ENCODE results near the gene OR10H5. TPM values are rescaled to one million over a fixed set of nuclear protein-coding genes. Genes with fewer than 3 reads are reported as not detected.
A peak's percentile ranks its signal among the peaks of the same experiment; 100 is the strongest.
"Not testable (repeated sequence)": the region's sequence is repeated elsewhere in the genome, so short reads cannot be mapped to it uniquely, and the experiment has no call there.

Gene OR10H5
- total RNA-seq, 2 experiments from 2014 or later = not detected

- H3K36me3 Mint-ChIP-seq (ENCODE audit: low read depth) = no peaks in the 10 kb centered on the region
- H3K27ac Mint-ChIP-seq = no peak overlapping the region
- H3K4me1 Mint-ChIP-seq = no peaks in the 10 kb centered on the region
- CTCF ChIA-PET = interaction anchor here (0.7 to 1.6 kb wide), 2 partner anchors 19 to 118 kb away, joined by 3 read pairs; no protein-coding TSS in a partner anchor
- no peak overlapping the region for H3K4me3 Mint-ChIP-seq
- DNase-seq = no peak
- POLR2A ChIA-PET = no interaction called here
- no peaks in the 10 kb centered on the region for H3K9me3 Mint-ChIP-seq
- peaks cover 4% of the 10 kb centered on the region for H3K27me3 Mint-ChIP-seq
Observed at GRCh38 chr19:15825753-15826152, 38.3 kb downstream of the OR10H5 start.

- no peak for DNase-seq
- no peaks in the 10 kb centered on the region for H3K9me3 Mint-ChIP-seq
- ChIA-PET POLR2A (interaction anchor here (0.7 kb wide), 1 partner anchor 20 kb away, joined by 4 read pairs; no protein-coding TSS in a partner anchor), CTCF (no interaction called here)
- H3K27ac Mint-ChIP-seq = no peak overlapping the region
- no peaks in the 10 kb centered on the region for H3K4me1 Mint-ChIP-seq
- no peak overlapping the region for H3K4me3 Mint-ChIP-seq
- peaks cover 4% of the 10 kb centered on the region for H3K27me3 Mint-ChIP-seq
- no peaks in the 10 kb centered on the region for H3K36me3 Mint-ChIP-seq (ENCODE audit: low read depth)
Observed at GRCh38 chr19:15828121-15828610, 40.7 kb downstream of the OR10H5 start.

GRCh38 chr19:15828611-15829305 lies 41.3 kb downstream of the OR10H5 start:
- POLR2A ChIA-PET = interaction anchor here (0.7 kb wide), 1 partner anchor 20 kb away, joined by 4 read pairs; no protein-coding TSS in a partner anchor
- not testable (repeated sequence) for H3K4me1 Mint-ChIP-seq; DNase-seq; H3K27me3 Mint-ChIP-seq; H3K9me3 Mint-ChIP-seq; H3K4me3 Mint-ChIP-seq; H3K27ac Mint-ChIP-seq; H3K36me3 Mint-ChIP-seq (ENCODE audit: low read depth)
- CTCF ChIA-PET = interaction anchor here (0.6 kb wide), 1 partner anchor 795 kb away, joined by 3 read pairs; no protein-coding TSS in a partner anchor

GRCh38 chr19:15829306-15829698 lies 41.8 kb downstream of the OR10H5 start:
- Mint-ChIP-seq H3K36me3 (ENCODE audit: low read depth) (no peaks in the 10 kb centered on the region), H3K27ac (no peak overlapping the region), H3K4me1 (no peaks in the 10 kb centered on the region), H3K27me3 (peaks cover 4% of the 10 kb centered on the region), H3K4me3 (no peak overlapping the region), H3K9me3 (no peaks in the 10 kb centered on the region)
- DNase-seq = no peak
- ChIA-PET CTCF (no interaction called here), POLR2A (no interaction called here)

- CTCF ChIA-PET = interaction anchor here (1.1 to 1.6 kb wide), 2 partner anchors 7 to 12 kb away, joined by 3 read pairs; no protein-coding TSS in a partner anchor
- H3K4me3 Mint-ChIP-seq = no peak overlapping the region
- POLR2A ChIA-PET = no interaction called here
- no peak overlapping the region for H3K27ac Mint-ChIP-seq
- H3K9me3 Mint-ChIP-seq = no peaks in the 10 kb centered on the region
- H3K27me3 Mint-ChIP-seq = peaks cover 4% of the 10 kb centered on the region
- H3K36me3 Mint-ChIP-seq (ENCODE audit: low read depth) = no peaks in the 10 kb centered on the region
- DNase-seq = no peak
- H3K4me1 Mint-ChIP-seq = no peaks in the 10 kb centered on the region
Observed at GRCh38 chr19:15829786-15830185, 42.3 kb downstream of the OR10H5 start.

- CTCF ChIA-PET = interaction anchor here (1.6 kb wide), 1 partner anchor 14 kb away, joined by 3 read pairs; no protein-coding TSS in a partner anchor
- Mint-ChIP-seq H3K36me3 (ENCODE audit: low read depth) (peaks cover 1% of the 10 kb centered on the region), H3K4me3 (no peak overlapping the region), H3K4me1 (peaks cover 11% of the 10 kb centered on the region), H3K27me3 (peaks cover 4% of the 10 kb centered on the region), H3K9me3 (no peaks in the 10 kb centered on the region), H3K27ac (no peak overlapping the region)
- no peak for DNase-seq
- POLR2A ChIA-PET = no interaction called here
Observed at GRCh38 chr19:15831626-15832025, 44.2 kb downstream of the OR10H5 start.

GRCh38 chr19:15834232-15834631 lies 46.8 kb downstream of the OR10H5 start:
- POLR2A ChIA-PET, H3K4me3 Mint-ChIP-seq: not testable (repeated sequence)
- CTCF ChIA-PET = interaction anchor here (1.6 kb wide), 1 partner anchor 10 kb away, joined by 4 read pairs; no protein-coding TSS in a partner anchor

GRCh38 chr19:15835565-15836329 lies 48.3 kb downstream of the OR10H5 start:
- DNase-seq = peak; percentile 82
- H3K36me3 Mint-ChIP-seq (ENCODE audit: low read depth); H3K27me3 Mint-ChIP-seq; POLR2A ChIA-PET; H3K9me3 Mint-ChIP-seq: not testable (repeated sequence)
- H3K27ac Mint-ChIP-seq = peak overlapping the region; percentile 99
- peaks cover 32% of the 10 kb centered on the region for H3K4me1 Mint-ChIP-seq
- CTCF ChIA-PET = interaction anchor here (1.6 kb wide), 1 partner anchor 8 kb away, joined by 4 read pairs; no protein-coding TSS in a partner anchor
- peak overlapping the region; percentile 86 for H3K4me3 Mint-ChIP-seq

More at GRCh38 chr19:15834232-15834631, 46.8 kb downstream of the OR10H5 start:
- H3K4me1 Mint-ChIP-seq = peaks cover 29% of the 10 kb centered on the region
- not testable (repeated sequence) for H3K9me3 Mint-ChIP-seq; H3K27ac Mint-ChIP-seq; DNase-seq; H3K27me3 Mint-ChIP-seq; H3K36me3 Mint-ChIP-seq (ENCODE audit: low read depth)

GRCh38 chr19:15836330-15837220 lies 49.1 kb downstream of the OR10H5 start:
- POLR2A ChIA-PET = interaction anchor here (0.6 kb wide), 2 partner anchors 10 to 164 kb away, joined by 3 read pairs; no protein-coding TSS in a partner anchor
- H3K4me3 Mint-ChIP-seq = peak overlapping the region; percentile 86
- no peaks in the 10 kb centered on the region for H3K9me3 Mint-ChIP-seq
- peak overlapping the region; percentile 99 for H3K27ac Mint-ChIP-seq
- H3K27me3 Mint-ChIP-seq = no peaks in the 10 kb centered on the region
- peaks cover 32% of the 10 kb centered on the region for H3K4me1 Mint-ChIP-seq
- peak; percentile 99 for DNase-seq
- CTCF ChIA-PET = no interaction called here
- H3K36me3 Mint-ChIP-seq (ENCODE audit: low read depth) = peaks cover 1% of the 10 kb centered on the region

- H3K4me3 Mint-ChIP-seq = peak overlapping the region; percentile 86
- no peaks in the 10 kb centered on the region for H3K9me3 Mint-ChIP-seq
- ChIA-PET CTCF (no interaction called here), POLR2A (no interaction called here)
- H3K27ac Mint-ChIP-seq = peak overlapping the region; percentile 99
- DNase-seq = peak; percentile 13
- H3K27me3 Mint-ChIP-seq = no peaks in the 10 kb centered on the region
- peaks cover 1% of the 10 kb centered on the region for H3K36me3 Mint-ChIP-seq (ENCODE audit: low read depth)
- H3K4me1 Mint-ChIP-seq = peaks cover 38% of the 10 kb centered on the region
Observed at GRCh38 chr19:15837221-15837731, 49.8 kb downstream of the OR10H5 start.

GRCh38 chr19:15838351-15838750 lies 50.9 kb downstream of the OR10H5 start:
- Mint-ChIP-seq H3K36me3 (ENCODE audit: low read depth) (peaks cover 1% of the 10 kb centered on the region), H3K4me1 (peaks cover 46% of the 10 kb centered on the region), H3K4me3 (no peak overlapping the region), H3K9me3 (no peaks in the 10 kb centered on the region), H3K27me3 (no peaks in the 10 kb centered on the region), H3K27ac (no peak overlapping the region)
- ChIA-PET POLR2A (no interaction called here), CTCF (no interaction called here)
- DNase-seq = no peak

- H3K27me3 Mint-ChIP-seq; POLR2A ChIA-PET; H3K27ac Mint-ChIP-seq; H3K36me3 Mint-ChIP-seq (ENCODE audit: low read depth); DNase-seq; H3K9me3 Mint-ChIP-seq; H3K4me3 Mint-ChIP-seq; CTCF ChIA-PET: not testable (repeated sequence)
- H3K4me1 Mint-ChIP-seq = peaks cover 55% of the 10 kb centered on the region
Observed at GRCh38 chr19:15839888-15840287, 52.4 kb downstream of the OR10H5 start.
